ENCODE data around the gene VIL1.

DNA sequence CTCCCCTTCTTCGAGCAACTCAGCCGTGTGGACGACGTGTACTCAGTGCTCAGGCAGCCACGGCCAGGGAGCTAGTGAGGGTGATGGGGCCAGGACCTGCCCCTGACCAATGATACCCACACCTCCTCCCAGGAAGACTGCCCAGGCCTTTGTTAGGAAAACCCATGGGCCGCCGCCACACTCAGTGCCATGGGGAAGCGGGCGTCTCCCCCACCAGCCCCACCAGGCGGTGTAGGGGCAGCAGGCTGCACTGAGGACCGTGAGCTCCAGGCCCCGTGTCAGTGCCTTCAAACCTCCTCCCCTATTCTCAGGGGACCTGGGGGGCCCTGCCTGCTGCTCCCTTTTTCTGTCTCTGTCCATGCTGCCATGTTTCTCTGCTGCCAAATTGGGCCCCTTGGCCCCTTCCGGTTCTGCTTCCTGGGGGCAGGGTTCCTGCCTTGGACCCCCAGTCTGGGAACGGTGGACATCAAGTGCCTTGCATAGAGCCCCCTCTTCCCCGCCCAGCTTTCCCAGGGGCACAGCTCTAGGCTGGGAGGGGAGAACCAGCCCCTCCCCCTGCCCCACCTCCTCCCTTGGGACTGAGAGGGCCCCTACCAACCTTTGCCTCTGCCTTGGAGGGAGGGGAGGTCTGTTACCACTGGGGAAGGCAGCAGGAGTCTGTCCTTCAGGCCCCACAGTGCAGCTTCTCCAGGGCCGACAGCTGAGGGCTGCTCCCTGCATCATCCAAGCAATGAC is 14.4 kb upstream of the VIL1 start:
- no peak for TF ChIP-seq POLR2A (IDR thresholded peaks at IDR 0.05)
- TF ChIP-seq, protein P1, sequence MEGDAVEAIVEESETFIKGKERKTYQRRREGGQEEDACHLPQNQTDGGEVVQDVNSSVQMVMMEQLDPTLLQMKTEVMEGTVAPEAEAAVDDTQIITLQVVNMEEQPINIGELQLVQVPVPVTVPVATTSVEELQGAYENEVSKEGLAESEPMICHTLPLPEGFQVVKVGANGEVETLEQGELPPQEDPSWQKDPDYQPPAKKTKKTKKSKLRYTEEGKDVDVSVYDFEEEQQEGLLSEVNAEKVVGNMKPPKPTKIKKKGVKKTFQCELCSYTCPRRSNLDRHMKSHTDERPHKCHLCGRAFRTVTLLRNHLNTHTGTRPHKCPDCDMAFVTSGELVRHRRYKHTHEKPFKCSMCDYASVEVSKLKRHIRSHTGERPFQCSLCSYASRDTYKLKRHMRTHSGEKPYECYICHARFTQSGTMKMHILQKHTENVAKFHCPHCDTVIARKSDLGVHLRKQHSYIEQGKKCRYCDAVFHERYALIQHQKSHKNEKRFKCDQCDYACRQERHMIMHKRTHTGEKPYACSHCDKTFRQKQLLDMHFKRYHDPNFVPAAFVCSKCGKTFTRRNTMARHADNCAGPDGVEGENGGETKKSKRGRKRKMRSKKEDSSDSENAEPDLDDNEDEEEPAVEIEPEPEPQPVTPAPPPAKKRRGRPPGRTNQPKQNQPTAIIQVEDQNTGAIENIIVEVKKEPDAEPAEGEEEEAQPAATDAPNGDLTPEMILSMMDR (IDR thresholded peaks at IDR 0.05), result no peak
